IMR-90 (cell line): ENCODE measurements around the gene KAZN. TPM values are rescaled to one million over a fixed set of nuclear protein-coding genes. Genes with fewer than 3 reads are reported as not detected.
A peak's percentile ranks its signal among the peaks of the same experiment; 100 is the strongest.

Experiments used
- ATAC-seq: fragments of 200-7000 bp; cut with Tn5 transposase; 2 replicates; pipeline ENCODE4 v1.9.1; 2020; ENCODE audit warnings: low read depth, mild to moderate bottlenecking, moderate library complexity
- BruUV-seq: library from RNA; stranded (reverse); fragments of 400-500 nt; replicated peaks from 2 replicates; lab custom pipeline; 2021; lab: Mats Ljungman, UMichigan
- CTCF ChIA-PET: fragments of 300-600 bp; formaldehyde crosslinking; extraction: SDS; loops from one replicate; lab custom pipeline; 2021; ENCODE audit warnings: antibody characterized with exemption; lab: Yijun Ruan, JAX
- POLR2A ChIA-PET: fragments of 300-600 bp; sonication (Branson Sonifier 250); formaldehyde crosslinking; loops from one replicate; lab custom pipeline; 2022; ENCODE audit warnings: antibody characterized with exemption; ENCODE audit not compliant: unreplicated experiment; lab: Charles Lee
- DNase-seq: peaks from one replicate; pipeline ENCODE4 v3.0.0; 2013
- H2AFZ ChIP-seq: replicated peaks from 2 replicates; pipeline ENCODE3; 2013; ENCODE audit warnings: low read length, mild to moderate bottlenecking; ENCODE audit not compliant: poor library complexity
- H2AK5ac ChIP-seq: 2 replicates; pipeline ENCODE4 v1.6.1; 2013; ENCODE audit warnings: low read depth, low read length, inconsistent platforms
- H2AK9ac ChIP-seq: replicated peaks from 2 replicates; pipeline ENCODE3; 2013; ENCODE audit warnings: mild to moderate bottlenecking, low read depth, low read length, moderate library complexity; ENCODE audit not compliant: poor library complexity
- H2BK120ac ChIP-seq: 2 replicates; pipeline ENCODE4 v1.6.1; 2013; ENCODE audit warnings: low read depth, low read length, inconsistent platforms
- H2BK15ac ChIP-seq: 3 replicates; pipeline ENCODE4 v1.6.1; 2013; ENCODE audit warnings: low read depth, low read length, inconsistent platforms
- H2BK20ac ChIP-seq: 2 replicates; pipeline ENCODE4 v1.6.1; 2013; ENCODE audit warnings: low read depth, mild to moderate bottlenecking, inconsistent platforms, low read length, moderate library complexity
- H2BK5ac ChIP-seq: 2 replicates; pipeline ENCODE4 v1.6.1; 2013; ENCODE audit warnings: mild to moderate bottlenecking, low read depth, low read length, inconsistent platforms; ENCODE audit not compliant: poor library complexity, severe bottlenecking
- H3K14ac ChIP-seq: replicated peaks from 2 replicates; pipeline ENCODE4 v1.6.1; 2013; ENCODE audit warnings: low read depth, low read length, inconsistent platforms
- H3K18ac ChIP-seq: 2 replicates; pipeline ENCODE4 v1.6.1; 2013; ENCODE audit warnings: low read depth, low read length, control low read depth
- H3K23ac ChIP-seq: 2 replicates; pipeline ENCODE4 v1.6.1; 2013; ENCODE audit warnings: low read depth, low read length, inconsistent platforms
- H3K27ac ChIP-seq: 2 replicates; pipeline ENCODE4 v1.5.1; 2013; ENCODE audit warnings: mild to moderate bottlenecking, control low read depth, low read length; ENCODE audit not compliant: insufficient read depth
- H3K27me3 ChIP-seq: 2 replicates; pipeline ENCODE4 v1.6.1; 2013; ENCODE audit warnings: low read length; ENCODE audit not compliant: control insufficient read depth, insufficient read depth
- H3K36me3 ChIP-seq: 2 replicates; pipeline ENCODE4 v1.6.1; 2013; ENCODE audit warnings: low read length, mixed read lengths; ENCODE audit not compliant: control insufficient read depth, insufficient read depth
- H3K4ac ChIP-seq: 2 replicates; pipeline ENCODE4 v1.6.1; 2013; ENCODE audit warnings: low read depth, low read length, inconsistent platforms
- H3K4me1 ChIP-seq: 2 replicates; pipeline ENCODE4 v1.6.1; 2013; ENCODE audit warnings: low read length, mixed read lengths; ENCODE audit not compliant: control insufficient read depth, insufficient read depth
- H3K4me2 ChIP-seq: 2 replicates; pipeline ENCODE4 v1.6.1; 2013; ENCODE audit warnings: low read depth, mild to moderate bottlenecking, control low read depth, low read length, moderate library complexity
- H3K4me3 ChIP-seq: 2 replicates; pipeline ENCODE4 v1.5.1; 2013; ENCODE audit warnings: low read depth, mild to moderate bottlenecking, control low read depth, low read length, moderate library complexity; ENCODE audit not compliant: insufficient read depth
- H3K56ac ChIP-seq: 2 replicates; pipeline ENCODE4 v1.6.1; 2013; ENCODE audit warnings: low read length, inconsistent platforms; ENCODE audit not compliant: insufficient read depth; ENCODE audit errors: extremely low read depth
- H3K79me1 ChIP-seq, 2 experiments: 2 replicates each; pipeline ENCODE4 v1.6.1; 2013; ENCODE audit warnings: low read length in 2 of 2, inconsistent platforms in 1 of 2, low read depth in 1 of 2
- H3K9ac ChIP-seq: 2 replicates; pipeline ENCODE4 v1.6.1; 2013; ENCODE audit warnings: low read depth, low read length, control low read depth
- H3K9me1 ChIP-seq: 2 replicates; pipeline ENCODE4 v1.6.1; 2013; ENCODE audit warnings: low read length, inconsistent platforms; ENCODE audit not compliant: insufficient read depth
- H3K9me3 ChIP-seq: 2 replicates; pipeline ENCODE4 v1.6.1; 2013; ENCODE audit warnings: low read length; ENCODE audit not compliant: control insufficient read depth, insufficient read depth
- H4K20me1 ChIP-seq: 2 replicates; pipeline ENCODE4 v1.6.1; 2013; ENCODE audit warnings: low read length, inconsistent platforms; ENCODE audit not compliant: insufficient read depth
- H4K5ac ChIP-seq: 2 replicates; pipeline ENCODE4 v1.6.1; 2013; ENCODE audit warnings: mild to moderate bottlenecking, low read depth, low read length, control low read depth
- H4K8ac ChIP-seq, 2 experiments: 2 replicates each; pipeline ENCODE4 v1.6.1; 2013; ENCODE audit warnings: low read depth in 2 of 2, low read length in 2 of 2, control low read depth in 1 of 2, inconsistent platforms in 1 of 2
- H4K91ac ChIP-seq: 2 replicates; pipeline ENCODE4 v1.6.1; 2013; ENCODE audit warnings: low read depth, low read length, inconsistent platforms; ENCODE audit not compliant: insufficient read depth
- RCOR1 ChIP-seq: IDR thresholded peaks from 2 replicates; pipeline ENCODE4 v1.6.1; 2012; ENCODE audit warnings: mild to moderate bottlenecking, low read length, improper control_type of control experiment; ENCODE audit not compliant: insufficient replicate concordance
- WGBS, 2 experiments: methylation state at CpG; one replicate each; pipeline versions ENCODE4 v1.1.5 to v1.1.7; 2013; ENCODE audit warnings: missing lambda C conversion rate in 2 of 2; ENCODE audit not compliant: insufficient read length in 1 of 2; ENCODE audit errors: extremely low coverage in 2 of 2; 5-methylcytosine and 5-hydroxymethylcytosine counted together
- dilution Hi-C: fragments of 300-500 bp; cut with HindIII; formaldehyde crosslinking; loops from one replicate; pipeline ENCODE4 v1.14.3; 2018; ENCODE audit warnings: low sequenced_read_pairs; ENCODE audit not compliant: unreplicated experiment
- in situ Hi-C: fragments of 300-500 bp; cut with MboI; formaldehyde crosslinking; loops from 3 replicates; pipeline ENCODE4 v1.14.3; 2019; ENCODE audit warnings: low sequenced_read_pairs, inconsistent platforms, mixed read lengths
- intact Hi-C: fragments of 100-400 bp; cut with micrococcal nuclease; formaldehyde crosslinking; loops from 2 replicates; pipeline ENCODE4 v1.10.0; 2022
- polyA plus RNA-seq, 3 experiments: library from polyadenylated mRNA; depleted of rRNA; stranded (reverse); fragments of >200 nt; gene quantifications; 2 replicates each; pipeline ENCODE4 v1.2.3, GENCODE V29; 2012; ENCODE audit warnings: low replicate concordance in 1 of 3
- total RNA-seq: library from RNA; depleted of rRNA; stranded (reverse); fragments of >200 nt; gene quantifications from 2 replicates; pipeline ENCODE4 v1.2.3, GENCODE V29; 2012
- TF ChIP-seq, protein P1 (sequence below): fragments of 150-350 bp; IDR thresholded peaks from 2 replicates; pipeline ENCODE4 v1.6.1; 2017; ENCODE audit warnings: mild to moderate bottlenecking, antibody characterized with exemption, low read length, low read depth
- TF ChIP-seq, protein P2 (sequence below): conservative IDR thresholded peaks from 2 replicates; pipeline ENCODE4 v1.5.1; 2012; ENCODE audit warnings: mild to moderate bottlenecking, low read depth, low read length, improper control_type of control experiment
- TF ChIP-seq, protein P3 (sequence below): fragments of 150-350 bp; IDR thresholded peaks from 2 replicates; pipeline ENCODE4 v1.6.1; 2016; ENCODE audit warnings: low read depth, mild to moderate bottlenecking, low read length, moderate library complexity, borderline replicate concordance

KAZN gene
- total and polyA plus RNA-seq, 2 of the 4 experiments (the other 2 are of a cell fraction), result 5.2 to 10.5 TPM

DNA sequence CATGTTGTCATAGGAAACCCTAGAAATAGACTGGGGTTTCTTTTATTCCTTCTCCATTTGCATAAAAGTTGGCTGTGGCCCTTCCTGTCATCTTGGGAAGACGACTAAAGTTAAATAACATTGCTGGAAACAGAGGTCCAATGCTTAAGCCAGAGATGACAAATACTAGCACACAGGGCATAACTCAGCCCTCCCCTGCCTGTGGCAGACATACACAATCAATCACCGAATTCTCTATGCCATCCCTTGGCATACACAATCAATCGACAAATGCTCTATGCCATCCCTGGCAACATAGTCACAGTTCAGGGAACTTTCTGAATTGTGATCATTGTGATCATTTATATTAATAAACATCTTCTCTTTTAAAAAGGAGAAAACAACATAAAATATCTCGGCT is 229.4 kb downstream of the KAZN start:
- Histone ChIP-seq H3K4ac (no peak overlapping the region), H3K56ac (no peak overlapping the region), H3K4me3 (no peak overlapping the region), H3K9me1 (peaks cover 12% of the 10 kb centered on the region; the same call in 1 of the 2 replicates), H3K14ac (no peak overlapping the region), H4K5ac (no peak overlapping the region), H3K4me2 (no peak overlapping the region), H3K27ac (no peak overlapping the region), H2BK20ac (no peak overlapping the region), H3K36me3 (no peaks in the 10 kb centered on the region), H2BK5ac (no peak overlapping the region), H2BK15ac (0 out of 3 replicates have a peak overlapping the region, but pooled peaks have one; percentile 42), H4K91ac (0 out of 2 replicates have a peak overlapping the region, but pooled peaks have one; percentile 12), H3K18ac (no peak overlapping the region), H3K9me3 (peaks cover 2% of the 10 kb centered on the region; the same call in 1 of the 2 replicates), H2AK5ac (no peak overlapping the region), H4K8ac (no peak overlapping the region), H3K79me1 (no peaks in the 10 kb centered on the region), H3K4me1 (peaks cover 12% of the 10 kb centered on the region; the same call in 1 of the 2 replicates), H4K20me1 (no peaks in the 10 kb centered on the region), H2AK9ac (no peak overlapping the region), H2BK120ac (no peak overlapping the region), H3K9ac (no peak overlapping the region), H2AFZ (no peak overlapping the region), H3K27me3 (0 out of 2 replicates have a peak, but pooled peaks cover 2% of the 10 kb centered on the region), H3K23ac (no peak overlapping the region)
- ChIA-PET CTCF (interaction anchor here (0.6 kb wide), 1 partner anchor 1071 kb away, joined by 3 read pairs; no protein-coding TSS in a partner anchor), POLR2A (no interaction called here)
- ATAC-seq (no peak), DNase-seq (no peak)
- no CpG with 5 or more reads among the region's 4 CpGs for WGBS, 2 experiments
- intact Hi-C loops, result no loop called here
- no TSS peak for BruUV-seq
- in situ Hi-C loops, result no loop called here
- dilution Hi-C loops, result no loop called here
- no peak for TF ChIP-seq RCOR1
- TF ChIP-seq, protein P1, sequence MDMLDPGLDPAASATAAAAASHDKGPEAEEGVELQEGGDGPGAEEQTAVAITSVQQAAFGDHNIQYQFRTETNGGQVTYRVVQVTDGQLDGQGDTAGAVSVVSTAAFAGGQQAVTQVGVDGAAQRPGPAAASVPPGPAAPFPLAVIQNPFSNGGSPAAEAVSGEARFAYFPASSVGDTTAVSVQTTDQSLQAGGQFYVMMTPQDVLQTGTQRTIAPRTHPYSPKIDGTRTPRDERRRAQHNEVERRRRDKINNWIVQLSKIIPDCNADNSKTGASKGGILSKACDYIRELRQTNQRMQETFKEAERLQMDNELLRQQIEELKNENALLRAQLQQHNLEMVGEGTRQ, result no peak
- TF ChIP-seq, protein P2, sequence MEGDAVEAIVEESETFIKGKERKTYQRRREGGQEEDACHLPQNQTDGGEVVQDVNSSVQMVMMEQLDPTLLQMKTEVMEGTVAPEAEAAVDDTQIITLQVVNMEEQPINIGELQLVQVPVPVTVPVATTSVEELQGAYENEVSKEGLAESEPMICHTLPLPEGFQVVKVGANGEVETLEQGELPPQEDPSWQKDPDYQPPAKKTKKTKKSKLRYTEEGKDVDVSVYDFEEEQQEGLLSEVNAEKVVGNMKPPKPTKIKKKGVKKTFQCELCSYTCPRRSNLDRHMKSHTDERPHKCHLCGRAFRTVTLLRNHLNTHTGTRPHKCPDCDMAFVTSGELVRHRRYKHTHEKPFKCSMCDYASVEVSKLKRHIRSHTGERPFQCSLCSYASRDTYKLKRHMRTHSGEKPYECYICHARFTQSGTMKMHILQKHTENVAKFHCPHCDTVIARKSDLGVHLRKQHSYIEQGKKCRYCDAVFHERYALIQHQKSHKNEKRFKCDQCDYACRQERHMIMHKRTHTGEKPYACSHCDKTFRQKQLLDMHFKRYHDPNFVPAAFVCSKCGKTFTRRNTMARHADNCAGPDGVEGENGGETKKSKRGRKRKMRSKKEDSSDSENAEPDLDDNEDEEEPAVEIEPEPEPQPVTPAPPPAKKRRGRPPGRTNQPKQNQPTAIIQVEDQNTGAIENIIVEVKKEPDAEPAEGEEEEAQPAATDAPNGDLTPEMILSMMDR, result no peak
- TF ChIP-seq, protein P3, sequence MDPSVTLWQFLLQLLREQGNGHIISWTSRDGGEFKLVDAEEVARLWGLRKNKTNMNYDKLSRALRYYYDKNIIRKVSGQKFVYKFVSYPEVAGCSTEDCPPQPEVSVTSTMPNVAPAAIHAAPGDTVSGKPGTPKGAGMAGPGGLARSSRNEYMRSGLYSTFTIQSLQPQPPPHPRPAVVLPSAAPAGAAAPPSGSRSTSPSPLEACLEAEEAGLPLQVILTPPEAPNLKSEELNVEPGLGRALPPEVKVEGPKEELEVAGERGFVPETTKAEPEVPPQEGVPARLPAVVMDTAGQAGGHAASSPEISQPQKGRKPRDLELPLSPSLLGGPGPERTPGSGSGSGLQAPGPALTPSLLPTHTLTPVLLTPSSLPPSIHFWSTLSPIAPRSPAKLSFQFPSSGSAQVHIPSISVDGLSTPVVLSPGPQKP, result no peak
